ENCODE measurements around the gene FCN2. TPM values are rescaled to one million over a fixed set of nuclear protein-coding genes. Genes with fewer than 3 reads are reported as not detected.

FCN2 gene
- total RNA-seq, 2 experiments from 2014 or later = not detected

DNA sequence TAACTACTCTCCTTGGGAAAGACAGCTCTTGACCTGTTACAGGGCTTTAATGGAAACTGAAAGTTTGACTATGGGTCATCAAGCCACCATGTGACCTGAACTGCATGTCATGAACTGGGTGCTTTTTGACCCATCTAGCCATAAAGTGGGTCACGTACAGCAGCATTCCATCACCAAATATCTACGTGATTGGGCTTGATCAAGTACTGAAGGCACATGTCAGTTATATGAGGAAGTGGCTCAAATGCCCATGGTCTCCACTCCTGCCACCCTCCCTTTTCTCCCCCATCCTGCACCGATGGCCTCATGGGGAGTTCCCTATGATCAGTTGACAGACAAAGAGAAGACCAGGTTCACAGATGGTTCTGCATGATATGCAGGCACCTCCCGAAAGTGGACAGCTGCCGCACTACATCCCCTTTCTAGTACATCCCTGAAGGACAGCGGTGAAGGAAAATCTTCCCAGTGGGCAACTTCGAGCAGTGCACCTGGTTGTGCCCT, 44.5 kb downstream of the FCN2 start:
- CTCF ChIA-PET = no interaction called here
- H3K27me3 ChIP-seq (ENCODE audit: control insufficient read depth in 1 of 2, insufficient read depth in 2 of 2, low read length in 2 of 2) = no peaks in the 10 kb centered on the region
- peak in 3 of 14 experiments; percentile 17 to 55 (median 43) for DNase-seq

DNA sequence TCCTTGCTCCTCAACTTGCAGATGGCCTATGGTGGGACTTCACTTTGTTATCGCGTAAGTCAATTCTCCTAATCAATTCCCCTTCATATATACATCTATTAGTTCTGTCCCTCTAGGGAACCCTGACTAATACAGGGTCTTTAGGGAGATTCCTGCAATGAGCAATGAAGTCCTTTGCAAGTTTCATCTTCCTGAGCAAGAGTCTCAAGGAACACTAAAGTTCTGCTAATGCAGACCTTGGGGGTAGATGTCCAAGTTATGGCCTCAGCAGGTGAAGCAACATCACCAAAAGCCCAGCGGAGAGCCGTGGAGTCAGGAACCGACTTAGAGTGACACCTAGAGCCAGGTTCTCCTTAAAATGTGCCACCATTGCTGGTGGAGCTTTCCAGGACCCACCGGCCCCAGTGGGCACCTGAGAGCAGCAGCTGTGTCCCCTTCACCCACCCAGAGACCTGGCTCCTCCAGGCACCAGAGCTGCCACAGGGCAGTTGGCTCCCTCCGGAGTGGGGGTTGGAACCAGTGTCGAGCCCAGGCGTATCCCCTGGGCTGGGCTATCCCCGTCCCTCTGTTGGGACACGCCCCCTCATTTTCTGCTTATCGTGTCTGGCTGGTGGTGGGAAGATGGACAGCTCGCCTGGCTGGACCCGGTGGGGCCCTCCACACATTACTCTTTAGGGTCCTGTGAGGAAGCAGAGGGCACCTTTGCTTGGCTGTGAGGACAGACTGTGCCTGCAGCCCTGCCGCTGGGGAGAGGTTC, 48.0 kb downstream of the FCN2 start:
- no peak for DNase-seq
- no peak overlapping the region for H3K27ac Mint-ChIP-seq
- Histone ChIP-seq H3K27me3 (ENCODE audit: control insufficient read depth in 1 of 2, insufficient read depth in 2 of 2, low read length in 2 of 2) (peaks cover 2 to 6% of the 10 kb centered on the region in 2 experiments), H3K27ac (ENCODE audit: low read depth in 1 of 2, low read length in 2 of 2) (no peak overlapping the region), H3K4me1 (ENCODE audit: insufficient read depth, low read length) (no peaks in the 10 kb centered on the region), H3K4me3 (ENCODE audit: low read length) (no peak overlapping the region), H3K36me3 (ENCODE audit: insufficient read depth, low read length) (no peaks in the 10 kb centered on the region), H3K9me3 (ENCODE audit: control insufficient read depth in 1 of 2, insufficient read depth in 1 of 2, low read length in 2 of 2) (no peaks in the 10 kb centered on the region)
- H3K27me3 Mint-ChIP-seq = peaks cover 30% of the 10 kb centered on the region
- no peak for ATAC-seq (ENCODE audit: poor library complexity)
- TF ChIP-seq, protein P1, sequence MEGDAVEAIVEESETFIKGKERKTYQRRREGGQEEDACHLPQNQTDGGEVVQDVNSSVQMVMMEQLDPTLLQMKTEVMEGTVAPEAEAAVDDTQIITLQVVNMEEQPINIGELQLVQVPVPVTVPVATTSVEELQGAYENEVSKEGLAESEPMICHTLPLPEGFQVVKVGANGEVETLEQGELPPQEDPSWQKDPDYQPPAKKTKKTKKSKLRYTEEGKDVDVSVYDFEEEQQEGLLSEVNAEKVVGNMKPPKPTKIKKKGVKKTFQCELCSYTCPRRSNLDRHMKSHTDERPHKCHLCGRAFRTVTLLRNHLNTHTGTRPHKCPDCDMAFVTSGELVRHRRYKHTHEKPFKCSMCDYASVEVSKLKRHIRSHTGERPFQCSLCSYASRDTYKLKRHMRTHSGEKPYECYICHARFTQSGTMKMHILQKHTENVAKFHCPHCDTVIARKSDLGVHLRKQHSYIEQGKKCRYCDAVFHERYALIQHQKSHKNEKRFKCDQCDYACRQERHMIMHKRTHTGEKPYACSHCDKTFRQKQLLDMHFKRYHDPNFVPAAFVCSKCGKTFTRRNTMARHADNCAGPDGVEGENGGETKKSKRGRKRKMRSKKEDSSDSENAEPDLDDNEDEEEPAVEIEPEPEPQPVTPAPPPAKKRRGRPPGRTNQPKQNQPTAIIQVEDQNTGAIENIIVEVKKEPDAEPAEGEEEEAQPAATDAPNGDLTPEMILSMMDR (IDR thresholded peaks at IDR 0.05) = no peak
- no peaks in the 10 kb centered on the region for H3K4me1 Mint-ChIP-seq (ENCODE audit: low read depth)
- ChIA-PET CTCF (no interaction called here), POLR2A (no interaction called here)
- intact Hi-C loops (cut with DNase I, micrococcal nuclease) = no loop called here
- no peak overlapping the region for H3K4me3 Mint-ChIP-seq
- H3K36me3 Mint-ChIP-seq (ENCODE audit: low read depth) = no peaks in the 10 kb centered on the region
- H3K9me3 Mint-ChIP-seq = no peaks in the 10 kb centered on the region

More for the DNA sequence above, 44.5 kb downstream of the FCN2 start:
- no peak overlapping the region for H3K27ac ChIP-seq (ENCODE audit: low read depth in 1 of 2, low read length in 2 of 2)
- H3K4me3 Mint-ChIP-seq = no peak overlapping the region
- no peak overlapping the region for H3K4me3 ChIP-seq (ENCODE audit: low read length)
- H3K36me3 Mint-ChIP-seq (ENCODE audit: low read depth) = no peaks in the 10 kb centered on the region
- intact Hi-C loops (cut with DNase I, micrococcal nuclease) = no loop called here
- TF ChIP-seq, protein P1 (IDR thresholded peaks at IDR 0.05) = no peak
- H3K36me3 ChIP-seq (ENCODE audit: insufficient read depth, low read length) = no peaks in the 10 kb centered on the region
- H3K4me1 Mint-ChIP-seq (ENCODE audit: low read depth) = no peaks in the 10 kb centered on the region
- no peak overlapping the region for H3K27ac Mint-ChIP-seq
- no peaks in the 10 kb centered on the region for H3K4me1 ChIP-seq (ENCODE audit: insufficient read depth, low read length)
- no peak for ATAC-seq (ENCODE audit: poor library complexity)
- POLR2A ChIA-PET = no interaction called here
- H3K9me3 Mint-ChIP-seq = no peaks in the 10 kb centered on the region
- H3K27me3 Mint-ChIP-seq = peaks cover 9% of the 10 kb centered on the region
- H3K9me3 ChIP-seq (ENCODE audit: control insufficient read depth in 1 of 2, insufficient read depth in 1 of 2, low read length in 2 of 2) = peaks cover 0 to 7% of the 10 kb centered on the region in 2 experiments

DNA sequence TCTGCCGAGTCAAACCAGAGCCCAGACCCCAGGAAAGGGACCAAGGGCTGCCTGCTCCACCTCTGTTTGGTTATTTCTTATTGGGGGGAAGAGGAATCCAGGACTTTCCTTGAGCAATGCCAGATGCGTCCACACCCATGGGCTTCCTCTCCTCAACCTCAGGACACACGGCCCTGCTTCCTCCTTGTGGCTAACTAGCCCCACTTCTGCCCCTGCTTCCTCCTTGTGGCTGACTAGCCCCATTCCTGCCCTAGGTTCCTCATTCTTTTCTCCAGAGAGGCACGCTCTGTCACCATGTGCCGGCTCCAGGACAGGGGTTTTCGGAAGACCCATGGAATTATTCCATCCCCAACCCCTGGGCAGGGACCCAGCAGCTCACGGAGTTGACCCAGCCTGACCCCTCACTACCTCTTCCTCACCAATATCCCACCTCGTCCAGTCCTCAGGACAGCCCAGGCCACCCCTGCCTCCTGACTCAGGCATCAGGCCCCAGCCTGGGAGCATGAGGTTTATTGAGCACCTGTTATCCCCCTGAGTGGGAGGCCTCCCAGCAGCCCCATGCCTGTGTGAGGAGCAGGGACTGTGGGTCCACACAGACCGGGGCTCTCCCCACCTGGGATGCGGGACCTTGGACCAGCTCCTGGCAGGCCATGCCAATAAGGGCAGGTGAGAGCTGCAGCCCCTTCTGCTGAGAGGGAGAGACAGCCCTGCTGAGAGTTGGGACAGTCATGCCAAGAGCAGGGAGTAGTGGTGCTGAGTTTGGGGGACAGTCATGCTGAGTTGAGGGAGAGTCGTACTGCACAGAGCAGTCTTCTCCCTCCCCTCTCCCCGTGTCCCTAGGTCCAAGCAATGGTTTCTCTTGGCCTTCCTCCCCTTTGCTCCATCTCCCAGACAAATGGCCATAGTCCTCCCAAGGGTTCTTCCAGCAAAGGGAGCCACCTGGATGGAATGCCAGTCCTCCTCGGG, 48.9 kb downstream of the FCN2 start:
- H3K4me3 ChIP-seq (ENCODE audit: low read length) = no peak overlapping the region
- ChIA-PET CTCF (no interaction called here), POLR2A (no interaction called here)
- no peaks in the 10 kb centered on the region for H3K36me3 Mint-ChIP-seq (ENCODE audit: low read depth)
- no peaks in the 10 kb centered on the region for H3K9me3 ChIP-seq (ENCODE audit: control insufficient read depth in 1 of 2, insufficient read depth in 1 of 2, low read length in 2 of 2)
- no peaks in the 10 kb centered on the region for H3K4me1 Mint-ChIP-seq (ENCODE audit: low read depth)
- ATAC-seq (ENCODE audit: poor library complexity) (no peak), DNase-seq (peak in 3 of 14 experiments; percentile 26 to 66 (median 58))
- H3K27me3 Mint-ChIP-seq = peaks cover 33% of the 10 kb centered on the region
- intact Hi-C loops (cut with DNase I, micrococcal nuclease) = no loop called here
- peaks cover 2 to 6% of the 10 kb centered on the region in 2 experiments for H3K27me3 ChIP-seq (ENCODE audit: control insufficient read depth in 1 of 2, insufficient read depth in 2 of 2, low read length in 2 of 2)
- H3K27ac Mint-ChIP-seq = no peak overlapping the region
- no peaks in the 10 kb centered on the region for H3K4me1 ChIP-seq (ENCODE audit: insufficient read depth, low read length)
- H3K36me3 ChIP-seq (ENCODE audit: insufficient read depth, low read length) = no peaks in the 10 kb centered on the region
- H3K4me3 Mint-ChIP-seq = no peak overlapping the region
- H3K27ac ChIP-seq (ENCODE audit: low read depth in 1 of 2, low read length in 2 of 2) = no peak overlapping the region
- TF ChIP-seq, protein P1 (IDR thresholded peaks at IDR 0.05) = no peak
- H3K9me3 Mint-ChIP-seq = no peaks in the 10 kb centered on the region
